SH-SY5Y (cell line): ENCODE data around the gene TCF25.

ENCODE experiments used
- GATA2 ChIP-seq: IDR thresholded peaks from 2 replicates; pipeline ENCODE4 v1.6.1; 2011; ENCODE audit warnings: mild to moderate bottlenecking, low read depth, low read length
- GATA3 ChIP-seq: IDR thresholded peaks from 2 replicates; pipeline ENCODE4 v1.6.1; 2011; ENCODE audit warnings: low read depth, mild to moderate bottlenecking, low read length, moderate library complexity

TCF25 gene

DNA sequence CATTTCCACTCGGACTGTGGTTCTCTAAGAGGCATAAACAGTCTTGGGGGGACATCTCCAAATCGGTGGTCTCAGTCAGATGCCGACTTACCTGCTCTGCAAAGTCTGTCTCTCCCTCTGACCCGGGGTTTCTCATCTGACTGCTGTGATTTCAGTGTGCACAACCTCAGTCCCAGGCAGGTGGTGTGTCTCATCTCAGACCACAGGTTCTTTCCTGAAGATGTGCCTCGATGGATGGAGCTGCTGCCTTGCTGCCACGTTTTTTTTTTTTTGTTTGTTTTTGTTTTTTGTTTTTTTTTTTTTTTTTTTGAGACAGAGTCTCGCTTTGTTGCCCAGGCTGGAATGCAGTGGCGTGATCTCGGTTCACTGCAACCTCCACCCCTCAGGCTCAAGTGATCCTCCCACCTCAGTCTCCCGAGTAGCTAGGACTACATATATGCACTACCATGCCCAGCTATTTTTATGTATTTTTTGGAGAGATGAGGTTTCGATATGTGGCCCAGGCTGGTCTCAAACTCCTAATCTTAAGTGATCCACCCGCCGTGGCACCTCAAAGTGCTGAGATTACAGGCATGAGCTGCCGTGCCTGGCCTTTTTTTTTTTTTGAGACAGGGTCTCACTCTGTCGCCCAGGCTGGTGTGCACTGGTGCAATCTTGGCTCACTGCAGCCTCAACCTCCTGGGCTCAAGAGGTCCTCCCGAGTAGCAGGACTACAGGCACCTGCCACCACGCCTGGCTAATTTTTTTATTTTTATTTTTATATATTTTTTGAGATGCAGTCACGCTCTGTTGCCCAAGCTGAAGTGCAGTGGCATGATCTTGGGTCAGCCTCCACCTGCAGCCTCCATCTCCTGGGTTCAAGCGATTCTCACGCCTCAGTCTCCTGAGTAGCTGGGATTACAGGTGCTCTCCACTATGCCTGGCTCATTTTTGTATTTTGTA is 29.7 kb upstream of the TCF25 start:
- TF ChIP-seq GATA2, result no peak
- no peak for TF ChIP-seq GATA3

DNA sequence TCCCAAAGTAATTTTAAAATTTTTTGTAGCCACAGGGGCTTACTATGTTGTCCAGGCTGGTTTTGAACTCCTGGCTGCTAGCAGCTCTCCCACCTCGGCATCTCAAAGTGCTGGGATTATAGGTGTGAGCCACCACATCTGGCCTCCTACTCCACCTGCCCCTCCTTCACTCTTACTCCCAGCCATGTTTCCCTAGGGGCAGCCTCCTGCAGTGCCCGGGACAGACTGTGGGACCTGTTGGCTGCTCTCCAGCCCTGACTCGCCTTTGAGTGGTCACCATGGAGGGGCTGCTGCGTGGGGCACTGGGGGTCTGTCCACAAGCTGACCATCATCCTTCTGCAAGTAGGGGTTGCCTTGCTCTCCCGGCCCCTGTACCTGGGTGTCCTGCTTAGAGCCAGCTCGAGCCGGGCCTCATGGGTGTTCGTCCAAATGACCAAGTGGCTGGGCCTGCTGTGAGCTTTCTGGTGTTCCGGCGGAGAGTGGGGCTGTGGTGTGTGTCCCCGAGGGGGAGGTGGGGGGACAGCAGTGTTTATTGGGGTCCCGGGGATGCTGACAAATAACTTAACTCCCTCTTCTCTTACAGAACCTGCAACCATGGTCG is 28.6 kb upstream of the TCF25 start:
- TF ChIP-seq GATA3 (no peak), GATA2 (no peak)

DNA sequence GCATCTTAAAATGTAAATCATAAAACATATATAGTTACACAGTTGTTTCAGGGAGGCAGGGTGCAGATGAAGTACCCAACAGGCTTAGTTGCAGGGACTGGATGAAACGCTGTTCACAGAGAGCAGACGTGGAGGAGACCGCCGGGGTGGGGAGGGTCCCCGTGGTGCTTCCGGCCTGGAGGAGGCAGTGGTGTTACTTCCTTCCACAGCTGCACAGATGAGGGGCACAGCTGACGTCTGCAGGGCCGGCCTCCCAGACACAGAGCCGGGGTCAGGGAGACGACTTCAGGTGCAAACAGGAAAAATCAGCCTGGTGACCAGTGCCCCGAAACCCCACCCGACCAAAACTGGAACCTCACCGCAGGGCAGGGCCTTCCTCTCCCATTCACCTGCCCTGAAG is 28.0 kb upstream of the TCF25 start:
- TF ChIP-seq GATA2, result no peak

DNA sequence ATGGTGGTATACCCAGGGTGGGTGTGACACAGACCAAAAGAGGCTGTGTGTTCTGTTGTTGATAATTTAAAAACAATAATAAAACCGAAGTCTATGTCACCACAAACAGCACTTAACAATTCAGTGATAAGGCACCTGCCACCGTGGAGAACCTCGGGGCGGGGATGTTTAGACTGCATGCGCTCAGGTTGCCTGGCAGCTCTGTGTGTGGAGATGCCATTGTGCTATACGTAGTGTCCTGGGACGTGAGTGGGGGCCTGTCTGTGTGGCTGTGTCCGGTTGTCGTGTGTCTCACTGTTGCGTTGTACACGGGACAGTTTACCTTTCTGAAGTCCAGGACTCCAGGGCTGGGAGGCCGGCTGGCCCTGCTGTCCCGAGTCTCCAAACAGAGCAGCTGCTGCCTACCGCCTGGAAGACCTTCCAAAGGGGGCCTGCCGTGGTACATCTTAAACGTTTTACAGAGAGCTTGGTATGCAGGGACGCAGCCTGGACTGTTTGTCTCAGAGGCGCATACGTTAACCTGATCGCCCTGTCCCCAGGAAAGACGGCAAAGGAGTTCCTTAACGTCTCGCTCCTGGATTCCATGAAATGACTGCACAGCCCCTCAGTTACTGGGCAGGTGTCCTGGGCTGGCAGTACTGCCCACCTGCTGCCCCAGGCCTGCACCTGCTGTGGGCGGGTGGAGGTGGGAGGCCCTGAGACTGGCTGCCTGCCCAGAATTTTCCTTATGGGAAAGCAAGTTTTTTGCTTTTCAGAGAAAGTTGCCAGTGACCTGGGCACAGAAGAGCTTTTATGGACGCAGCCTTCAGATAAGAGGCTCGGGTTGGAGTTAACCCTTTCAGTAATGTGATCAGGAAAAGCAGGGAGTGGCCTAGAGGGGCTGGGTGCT is 26.1 kb upstream of the TCF25 start:
- TF ChIP-seq GATA2 (no peak), GATA3 (no peak)

DNA sequence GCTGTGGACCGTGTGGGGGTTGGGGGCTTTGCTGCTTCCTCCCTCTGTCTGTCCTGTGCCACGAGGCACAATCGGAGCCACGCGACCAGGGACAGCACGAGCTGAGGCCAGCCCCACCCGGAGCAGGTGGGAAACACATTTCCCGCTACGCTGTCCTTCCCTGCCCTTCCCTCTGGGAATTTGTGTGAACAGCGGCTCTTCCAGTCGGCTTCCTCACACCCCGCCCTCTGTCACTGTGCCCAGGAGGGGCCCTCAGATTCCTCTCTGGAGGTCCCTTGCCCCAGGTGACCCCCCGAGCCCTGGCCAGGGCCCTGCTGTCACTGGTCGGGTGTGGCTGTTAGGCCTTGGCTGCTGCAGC is 25.5 kb upstream of the TCF25 start:
- TF ChIP-seq GATA3 (no peak), GATA2 (no peak)

DNA sequence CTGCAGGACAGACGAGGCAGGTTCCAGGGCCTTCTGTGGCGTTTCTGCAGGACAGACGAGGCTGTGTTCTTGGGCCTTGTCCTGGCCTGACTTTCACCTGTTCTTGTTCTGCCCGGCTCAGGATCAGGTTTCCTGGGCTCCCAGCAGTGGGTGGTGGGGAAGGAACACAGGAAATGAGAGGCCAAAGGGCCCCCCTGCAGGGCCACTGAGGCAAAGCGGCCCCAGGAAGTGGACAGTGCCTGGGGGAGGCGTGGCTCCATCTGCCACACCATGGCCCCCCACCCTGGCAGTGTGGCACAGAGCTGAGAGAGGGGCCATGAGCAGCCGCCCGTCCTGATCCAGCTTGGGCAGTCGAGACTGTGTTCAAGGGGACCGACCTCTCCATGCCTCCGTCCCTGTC is 24.4 kb upstream of the TCF25 start:
- no peak for TF ChIP-seq GATA3
- no peak for TF ChIP-seq GATA2

DNA sequence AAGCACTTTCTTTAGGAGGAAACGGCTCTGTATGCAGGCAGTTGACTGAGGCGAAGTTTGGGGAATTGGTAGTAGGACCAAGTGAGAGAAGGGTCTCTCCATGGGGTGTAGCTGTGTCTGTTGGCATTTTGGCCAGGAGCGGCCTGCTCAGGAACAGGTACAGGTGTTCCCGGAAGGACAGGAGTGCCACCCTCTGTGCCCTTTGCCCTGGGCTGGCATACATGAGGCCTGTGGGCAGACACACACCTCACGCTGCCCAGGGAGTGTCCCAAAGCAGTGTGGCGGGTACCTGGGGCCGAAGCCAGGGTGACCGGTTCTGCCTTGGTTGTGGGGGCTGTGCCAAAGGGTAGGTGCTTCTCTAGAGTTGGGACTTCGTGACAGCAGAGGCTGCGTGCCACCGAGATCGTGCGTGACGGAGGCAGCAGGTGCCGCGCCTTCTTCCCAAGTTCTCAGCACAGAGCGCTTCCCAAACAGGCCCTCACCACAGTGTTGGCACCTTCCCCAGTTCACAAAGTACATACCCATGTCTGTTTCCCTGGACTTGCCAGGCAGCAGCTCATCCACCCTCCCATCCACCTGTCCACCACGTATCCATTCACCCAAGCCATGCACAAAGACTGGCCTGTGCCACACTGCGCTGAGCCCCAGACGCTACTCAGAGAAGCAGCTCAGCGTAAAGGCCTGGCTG is 19.9 kb upstream of the TCF25 start:
- TF ChIP-seq GATA2 (no peak), GATA3 (no peak)

DNA sequence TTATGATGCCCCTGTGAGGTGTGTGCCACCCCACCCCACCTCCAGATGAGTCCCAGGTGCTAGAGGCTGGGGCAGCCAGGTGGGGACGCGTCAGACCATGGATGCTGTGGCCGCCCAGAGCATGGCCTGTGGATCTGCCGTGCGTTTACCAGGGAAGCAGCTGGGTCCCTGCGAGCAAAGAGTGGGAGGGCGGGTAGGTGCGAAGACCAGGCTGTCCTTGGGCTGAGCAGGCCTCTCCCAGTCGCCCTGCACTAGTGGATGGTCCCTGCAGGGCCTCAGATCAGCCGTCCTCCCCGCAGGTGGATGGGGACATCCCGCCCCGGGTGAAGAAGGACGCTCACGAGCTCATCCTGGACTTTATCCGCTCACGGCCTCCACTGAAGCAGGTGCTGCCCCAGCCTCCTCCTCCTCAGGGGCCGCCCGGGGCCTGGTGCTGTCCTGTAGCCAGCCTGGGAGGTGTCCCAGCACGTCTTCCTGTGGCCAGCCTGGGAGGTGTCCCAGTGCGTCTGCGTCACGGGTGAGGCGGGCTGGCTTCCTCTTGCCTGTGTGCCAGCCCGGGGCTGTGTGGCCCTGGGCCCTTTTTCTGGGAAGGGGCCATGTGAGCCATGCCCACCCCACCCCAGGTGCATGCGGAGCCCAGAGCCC is 18.0 kb upstream of the TCF25 start:
- no peak for TF ChIP-seq GATA3
- TF ChIP-seq GATA2, result no peak

DNA sequence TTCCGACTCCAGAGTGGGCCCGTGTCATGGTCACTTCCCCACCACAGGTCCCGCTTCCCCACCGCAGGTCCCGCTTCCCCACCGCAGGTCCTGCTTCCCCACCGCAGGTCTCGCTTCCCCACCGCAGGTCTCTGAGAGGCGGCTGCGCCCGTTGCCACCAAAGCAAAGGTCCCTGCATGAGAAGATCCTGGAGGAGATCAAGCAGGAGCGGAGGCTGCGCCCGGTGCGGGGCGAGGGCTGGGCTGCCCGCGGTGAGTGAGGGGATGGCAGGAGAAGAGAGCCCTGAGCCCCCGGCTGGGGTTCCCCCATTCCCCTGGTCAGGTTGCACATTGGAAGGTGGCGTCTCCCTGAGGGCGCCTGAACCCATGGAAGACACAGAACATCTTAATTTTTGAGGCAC is 17.4 kb upstream of the TCF25 start:
- TF ChIP-seq GATA3 (no peak), GATA2 (no peak)

DNA sequence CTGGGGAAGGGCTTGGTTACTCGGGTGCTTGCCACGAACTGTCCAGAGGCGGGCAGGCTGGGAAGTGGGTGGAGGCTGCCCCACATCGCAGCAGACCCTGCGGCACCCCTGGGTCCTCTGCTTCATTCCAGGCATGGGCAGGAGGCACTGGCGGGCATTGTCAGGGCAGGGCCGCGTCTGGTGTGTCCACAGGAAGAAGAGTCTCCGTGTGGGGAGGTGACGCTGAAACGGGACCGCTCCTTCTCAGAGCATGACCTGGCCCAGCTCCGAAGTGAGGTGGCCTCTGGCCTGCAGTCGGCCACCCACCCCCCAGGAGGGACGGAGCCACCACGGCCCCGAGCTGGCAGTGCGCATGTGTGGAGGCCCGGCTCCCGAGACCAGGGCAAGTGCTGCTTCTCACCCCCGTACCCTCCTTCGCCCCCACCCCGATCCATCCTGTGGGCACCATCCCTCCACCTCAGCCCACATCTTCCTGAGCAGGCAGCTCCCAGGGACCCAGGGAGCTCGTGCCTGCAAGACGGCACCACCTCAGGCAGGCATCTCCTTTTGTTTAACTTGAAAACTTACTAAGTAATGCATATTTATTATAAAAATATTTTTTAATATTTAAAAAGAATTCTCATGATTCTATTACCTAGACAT is 14.3 kb upstream of the TCF25 start:
- TF ChIP-seq GATA2 (no peak), GATA3 (no peak)

DNA sequence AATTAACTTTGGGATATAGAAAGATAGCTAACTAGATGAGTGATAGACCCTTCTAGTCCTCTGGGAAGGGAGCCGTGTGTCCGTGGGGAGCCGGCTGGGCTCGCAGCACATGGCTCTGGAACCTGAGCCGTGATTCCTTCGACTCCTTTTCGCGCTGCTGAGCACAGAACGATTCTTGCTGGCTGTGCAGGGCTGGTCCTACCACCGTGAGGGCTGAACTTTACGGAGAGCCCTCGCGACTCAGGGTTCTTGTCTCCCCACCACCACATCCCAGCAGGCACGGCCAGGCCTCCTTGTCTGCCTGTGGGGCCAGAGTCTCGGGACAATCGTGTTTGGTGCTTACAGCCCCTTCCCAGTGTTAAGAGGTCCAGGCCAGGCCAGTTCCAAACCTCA is 13.8 kb upstream of the TCF25 start:
- TF ChIP-seq GATA3 (no peak), GATA2 (no peak)

DNA sequence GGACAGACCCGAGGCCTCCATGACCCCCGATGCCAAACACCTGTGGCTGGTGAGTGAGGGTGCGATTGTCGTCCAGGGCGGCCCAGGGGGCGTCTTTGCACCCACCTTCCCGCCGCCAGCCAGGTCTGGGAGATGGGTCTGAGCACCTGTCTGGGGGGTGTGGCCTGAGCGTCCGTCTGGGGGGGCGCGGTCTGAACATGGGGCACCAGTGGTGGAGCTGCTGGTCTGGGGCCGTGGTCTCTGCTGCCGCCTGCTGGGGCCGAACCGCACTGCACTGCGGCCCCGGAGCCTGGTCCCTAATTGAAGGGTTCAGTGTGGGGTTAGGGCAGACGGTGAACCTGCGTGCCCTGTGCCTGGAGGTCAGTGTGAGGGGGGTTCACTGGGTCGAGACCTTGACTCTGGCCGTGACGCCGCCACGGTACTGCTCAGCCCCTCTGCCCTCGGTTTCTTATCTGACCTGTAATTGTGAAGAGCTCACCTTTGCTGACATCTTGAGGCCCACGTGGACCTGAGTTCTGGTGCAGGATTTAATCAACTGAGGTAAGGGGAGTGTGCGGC is 12.6 kb upstream of the TCF25 start:
- TF ChIP-seq GATA2 (no peak), GATA3 (no peak)

DNA sequence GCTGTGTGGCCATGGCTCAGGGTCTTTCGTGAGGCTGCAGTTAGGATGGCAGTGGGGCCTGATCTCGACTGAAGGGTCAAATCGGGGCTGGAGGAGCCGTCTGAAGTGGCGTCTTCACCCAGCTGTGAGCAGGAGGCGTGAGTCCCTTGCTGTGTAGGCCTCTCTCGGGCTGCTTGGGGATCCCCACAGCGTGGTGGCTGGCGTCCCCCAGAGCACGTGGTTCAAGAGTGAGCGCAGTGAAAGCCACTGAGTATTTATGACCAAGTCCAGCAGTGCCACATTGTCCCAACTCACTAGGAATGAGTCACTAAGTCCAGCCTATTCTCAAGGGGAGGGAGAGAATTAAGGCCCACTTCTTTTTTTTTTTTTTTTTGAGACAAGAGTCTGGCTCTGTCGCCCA is 11.7 kb upstream of the TCF25 start:
- TF ChIP-seq GATA3 (no peak), GATA2 (no peak)
